NCI-H1694 (cell line): ENCODE measurements around the gene KLF15.

Experiments used
- DNase-seq: peaks from one replicate; lab custom pipeline; 2025; lab: John Stamatoyannopoulos, UW

Gene KLF15

DNA sequence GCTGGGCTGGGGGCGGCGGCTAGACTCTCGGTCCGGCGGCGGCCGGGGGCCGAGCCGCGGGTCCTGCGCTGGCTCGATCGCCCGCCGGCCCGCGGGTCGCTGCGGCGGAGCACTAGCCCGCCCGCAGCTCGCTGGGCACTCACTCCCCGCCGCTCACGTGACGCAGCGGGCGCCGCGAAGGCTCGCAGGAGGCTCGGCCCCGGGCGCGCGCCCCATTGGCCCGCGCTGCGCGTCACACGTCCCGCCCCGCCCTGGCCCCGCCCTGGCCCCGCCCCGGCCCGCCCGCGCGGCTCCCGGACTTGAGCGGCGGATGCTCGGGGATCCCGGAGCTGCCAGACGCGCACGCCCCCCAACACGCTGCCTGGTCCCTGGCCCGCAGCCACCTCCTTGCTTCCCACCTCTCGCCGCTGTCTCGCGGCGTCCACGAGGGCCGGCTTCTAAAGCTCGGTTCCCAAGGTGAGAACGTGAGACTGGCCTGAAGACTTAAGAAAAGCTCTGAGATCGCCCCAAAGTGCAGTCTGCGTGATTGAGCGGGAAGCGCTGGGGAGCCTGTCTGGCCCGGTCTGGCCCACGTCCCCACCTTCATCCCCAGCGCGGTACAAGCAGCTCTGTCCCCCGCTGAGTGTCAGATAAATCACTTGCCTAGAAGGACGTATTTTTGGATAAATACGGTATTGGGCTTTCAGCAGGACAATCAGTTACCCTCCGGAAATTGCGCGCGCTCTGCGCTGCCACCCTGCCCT, at the start of gene KLF15:
KLF15 (minus strand) TSS at position 114 of the 743 bp plus-strand sequence. CDS start 4,486 bp downstream, outside the sequence.
- DNase-seq: no peak

DNA sequence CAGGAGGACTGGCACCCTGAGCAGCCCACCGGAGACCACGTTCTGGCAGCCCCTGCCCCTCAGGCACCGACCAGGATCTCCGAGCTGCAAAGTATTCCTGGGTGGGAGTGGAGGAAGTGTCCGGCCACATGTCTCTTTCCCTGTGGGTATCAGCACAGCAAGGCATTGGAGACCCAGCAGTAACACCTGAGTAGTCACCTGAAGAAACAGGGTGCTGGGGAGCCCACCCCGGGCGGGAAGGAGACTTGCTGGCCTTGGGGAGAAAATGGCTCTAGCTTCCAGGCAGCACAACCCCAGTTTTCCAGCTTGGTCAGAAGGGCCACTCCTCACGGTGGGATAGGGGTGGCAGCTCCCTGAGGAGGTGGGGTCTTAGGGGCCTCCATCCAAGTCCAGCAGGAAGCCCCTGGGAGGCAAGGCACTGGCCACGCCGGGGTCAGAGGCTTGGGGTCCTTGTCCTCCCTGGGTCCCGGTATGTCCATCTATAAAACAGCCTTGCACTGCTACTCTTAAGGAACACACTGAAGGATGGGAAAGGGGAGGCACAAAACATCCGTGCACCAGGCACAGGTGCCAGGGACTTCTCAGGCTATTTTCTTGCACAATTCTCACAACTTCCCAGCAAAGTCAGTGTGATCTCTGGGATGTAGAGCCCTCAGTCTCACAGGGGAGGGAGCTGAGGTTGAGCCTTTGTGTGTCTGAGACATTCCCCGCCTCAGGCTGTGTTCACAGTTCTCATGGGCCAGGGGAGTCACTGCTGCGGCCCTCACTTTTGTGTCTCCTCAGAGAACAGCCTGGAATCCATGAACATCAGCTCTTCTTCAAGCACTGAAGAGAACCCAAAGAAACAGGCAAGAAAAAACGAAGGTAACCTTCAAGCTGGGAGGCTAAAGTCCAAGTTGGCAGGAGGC, 49.4 kb upstream of the KLF15 start:
- DNase-seq: no peak

DNA sequence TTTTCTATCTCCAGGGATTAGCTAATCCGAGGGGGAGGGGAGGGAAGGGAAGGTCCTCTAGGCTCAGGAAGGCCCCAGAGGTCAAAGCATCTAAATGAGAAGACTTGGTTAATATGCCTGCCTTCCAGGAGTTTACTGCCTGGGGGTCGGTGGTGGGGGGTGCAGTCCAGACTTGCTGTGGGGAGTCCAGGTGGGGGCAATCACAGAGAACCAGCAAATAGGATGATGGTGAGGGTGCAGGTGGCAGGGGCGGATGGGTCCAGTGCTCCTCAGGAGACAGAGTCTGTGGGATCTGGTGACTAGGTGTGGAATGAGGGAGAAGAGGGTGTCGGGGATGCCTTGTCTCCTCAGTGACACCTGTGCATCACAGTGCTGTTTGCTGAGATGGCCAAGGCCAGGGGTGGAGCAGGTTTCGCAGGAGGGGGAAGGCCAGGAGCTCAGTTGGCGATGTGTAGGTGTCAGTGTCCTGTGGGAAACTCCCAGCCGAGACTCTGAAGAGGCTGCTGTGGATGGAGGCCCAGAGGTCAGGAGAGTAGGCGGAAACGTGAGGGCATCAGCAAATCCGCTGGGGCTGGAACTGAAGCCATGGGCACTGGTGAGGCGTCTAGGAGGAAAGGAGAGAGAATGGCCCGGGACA, 45.6 kb upstream of the KLF15 start:
- no peak for DNase-seq

DNA sequence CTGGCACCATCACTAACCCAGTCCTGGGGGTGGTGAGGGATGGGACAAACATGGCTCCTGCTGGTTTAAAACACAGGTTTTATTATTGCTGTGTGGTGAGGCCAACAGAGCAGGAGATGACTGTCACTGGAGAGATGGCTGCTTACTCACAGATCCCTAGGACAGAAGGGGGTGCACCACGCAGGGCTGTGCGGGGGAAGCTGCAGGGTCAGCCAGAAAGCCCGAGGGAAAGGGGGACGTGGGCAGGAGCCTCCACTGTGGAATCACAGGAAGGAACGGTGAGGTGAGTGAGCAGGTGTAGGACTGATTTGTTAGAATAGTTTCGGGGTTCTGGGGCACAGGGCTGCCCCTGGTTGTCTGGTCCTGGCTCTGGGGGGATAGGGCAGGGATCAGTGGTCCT, 45.0 kb upstream of the KLF15 start:
- DNase-seq: no peak

DNA sequence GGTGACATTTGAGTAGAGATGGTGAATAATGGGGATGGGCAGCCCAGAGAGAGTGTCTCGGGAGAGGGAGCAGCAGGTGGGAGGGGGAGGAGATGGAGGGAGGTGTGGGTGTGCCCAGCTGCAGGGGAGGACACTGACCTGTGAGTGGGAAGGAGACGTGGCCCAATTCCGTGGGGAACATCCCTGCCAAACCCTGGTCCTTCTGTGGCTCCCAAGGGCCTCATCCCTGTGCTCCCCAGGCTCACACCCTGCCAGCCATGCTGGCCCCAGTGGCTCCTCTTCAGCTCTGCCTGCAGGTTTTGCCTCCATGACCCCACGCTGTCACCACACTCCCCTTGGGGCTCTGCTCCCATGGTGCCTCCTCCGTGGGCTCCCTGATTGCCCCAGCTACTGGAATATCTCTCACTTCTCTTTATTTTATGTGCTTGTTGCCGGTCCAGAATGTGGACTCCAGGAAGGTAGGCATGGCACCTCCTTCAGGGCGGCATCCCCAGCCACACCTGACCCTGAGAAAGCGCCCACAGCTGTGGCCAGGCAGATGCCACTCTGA, 44.5 kb upstream of the KLF15 start:
- no peak for DNase-seq

DNA sequence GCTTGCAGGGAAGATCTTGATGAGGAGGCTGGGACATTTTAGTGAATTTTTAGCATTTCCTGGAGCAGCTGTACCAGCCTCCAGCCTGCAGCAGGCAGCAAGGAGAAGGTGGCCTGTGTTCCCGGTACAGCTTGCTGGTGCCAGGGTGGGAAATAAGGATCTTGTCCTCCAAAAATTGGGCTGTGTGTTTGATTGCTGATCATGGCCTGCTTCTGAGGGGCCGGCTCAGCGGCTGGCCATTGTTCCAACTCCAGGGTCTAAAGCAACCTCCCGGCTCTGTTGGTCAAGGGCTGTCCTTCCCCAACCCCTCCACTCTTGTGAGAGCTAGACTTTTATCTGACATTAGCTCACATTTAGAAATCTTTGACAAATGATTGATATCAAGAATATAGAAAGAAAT, 42.5 kb upstream of the KLF15 start:
- no peak for DNase-seq

DNA sequence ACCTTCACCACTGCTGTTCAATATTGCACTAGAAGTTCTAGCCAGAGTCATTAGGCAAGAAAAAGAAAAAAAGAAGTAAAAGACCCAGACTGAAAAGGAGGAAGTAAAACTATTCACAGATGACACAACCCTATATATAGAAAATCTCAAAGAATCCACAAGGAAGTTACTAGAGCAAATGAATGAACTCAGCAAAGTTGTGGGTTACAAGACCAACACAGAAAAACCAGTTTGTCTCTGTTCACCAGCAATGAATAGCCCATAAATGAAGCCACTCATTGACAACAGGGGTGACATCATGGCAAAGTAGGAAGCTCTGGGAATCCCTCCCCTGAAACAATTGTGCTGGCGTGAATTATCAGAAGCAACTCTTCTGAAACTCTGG, 42.1 kb upstream of the KLF15 start:
- no peak for DNase-seq

DNA sequence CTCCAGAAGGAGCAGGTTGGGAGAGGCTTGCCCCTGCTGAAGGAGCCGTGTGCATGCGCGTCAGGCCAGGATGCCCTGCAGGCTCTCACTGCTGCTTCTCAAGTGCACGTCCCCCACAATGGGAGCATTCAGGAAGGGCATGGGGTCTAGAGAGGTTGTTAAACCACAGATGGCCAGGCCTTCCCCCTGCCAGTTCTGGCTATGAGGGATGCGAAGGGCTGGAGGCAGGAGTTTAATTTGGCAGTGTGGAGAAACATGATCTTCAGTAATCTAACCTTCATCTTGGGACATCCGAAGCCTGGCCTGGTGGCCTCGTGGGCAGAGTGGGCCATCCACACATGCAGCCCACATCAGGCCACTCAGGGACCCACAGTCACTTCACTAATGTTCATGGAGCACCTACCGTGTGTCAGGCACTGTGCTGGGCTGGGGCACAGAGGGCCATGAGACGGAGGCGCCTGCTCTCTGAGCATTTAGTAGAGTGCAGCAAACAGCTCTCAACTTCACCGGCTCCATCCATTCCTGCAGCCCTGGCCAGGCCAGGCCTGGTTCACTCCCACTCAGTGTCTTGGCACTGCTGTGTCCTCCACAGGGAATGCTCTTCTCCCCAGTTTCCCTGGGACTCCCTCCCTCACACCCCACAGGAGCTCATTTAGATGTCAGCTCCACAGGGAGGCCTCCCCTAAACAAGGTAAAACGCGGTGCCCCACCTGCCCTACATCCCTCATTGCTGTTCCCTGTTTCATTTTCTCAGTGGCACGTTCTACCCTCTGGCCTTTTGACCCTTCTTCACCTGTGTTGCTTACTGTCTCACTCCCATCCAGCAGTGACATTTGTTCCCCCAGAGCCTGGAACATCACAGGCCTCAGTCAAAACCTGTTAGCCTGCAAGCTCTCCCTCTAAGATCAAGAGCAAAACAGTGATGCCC, 41.5 kb upstream of the KLF15 start:
- no peak for DNase-seq

DNA sequence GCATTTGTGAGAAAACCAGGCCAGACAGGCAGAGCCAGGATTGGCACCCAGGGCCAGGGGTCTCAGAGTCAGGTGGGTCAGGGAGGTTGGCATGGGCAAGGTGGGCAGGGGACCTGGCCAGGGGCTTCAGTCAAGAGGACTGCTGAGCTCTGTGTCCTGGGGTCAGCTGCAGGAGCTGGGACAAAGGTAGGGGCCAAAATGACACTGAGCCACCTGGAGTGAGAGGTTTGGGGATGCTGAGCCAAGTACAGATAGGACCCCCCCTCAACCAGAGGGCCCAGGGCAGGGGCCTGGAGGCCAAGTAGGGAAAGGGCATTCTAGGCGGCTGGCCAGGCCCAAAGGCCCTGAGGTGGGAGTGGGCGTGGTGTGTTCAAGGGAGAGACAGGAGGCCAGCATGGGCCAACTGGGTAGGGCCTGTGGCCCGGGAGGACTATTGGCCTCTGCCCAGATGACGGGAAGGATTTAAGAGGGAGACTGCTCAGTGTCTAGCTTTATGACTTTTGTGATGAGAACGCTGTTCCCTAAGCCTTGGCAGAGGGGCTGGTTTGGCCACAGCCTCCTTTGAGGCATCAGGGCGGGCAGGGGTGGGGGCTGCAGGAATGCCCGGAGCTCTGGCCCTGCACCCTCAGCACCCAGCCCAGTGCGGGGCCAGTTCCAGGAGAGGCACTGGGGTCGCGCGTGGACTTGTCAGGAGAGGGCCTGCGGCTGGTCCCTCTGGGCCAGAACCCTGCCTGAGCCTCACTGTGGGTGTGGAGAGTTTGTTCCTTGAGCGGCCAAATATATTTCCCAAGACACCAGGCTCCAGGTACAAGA, 40.6 kb upstream of the KLF15 start:
- DNase-seq: no peak

DNA sequence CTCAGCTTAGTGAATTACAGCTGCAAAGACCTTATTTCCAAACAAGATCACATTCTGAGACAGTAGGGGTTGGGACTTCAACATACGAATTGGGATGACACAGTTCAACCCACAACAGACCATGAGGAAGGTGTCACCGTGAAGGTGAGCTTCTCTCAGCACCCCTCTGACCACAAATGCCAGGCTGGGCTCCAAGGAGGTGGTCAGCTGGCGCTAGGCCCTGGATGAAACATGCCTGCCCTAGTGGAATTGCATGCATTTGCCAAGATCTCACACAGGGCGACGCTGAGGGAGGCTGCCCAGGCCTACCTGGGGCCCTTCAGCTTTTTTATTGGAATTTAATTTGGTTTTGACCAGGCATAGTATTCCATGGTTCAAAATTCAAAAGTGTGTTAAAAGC, 39.3 kb upstream of the KLF15 start:
- DNase-seq: no peak

DNA sequence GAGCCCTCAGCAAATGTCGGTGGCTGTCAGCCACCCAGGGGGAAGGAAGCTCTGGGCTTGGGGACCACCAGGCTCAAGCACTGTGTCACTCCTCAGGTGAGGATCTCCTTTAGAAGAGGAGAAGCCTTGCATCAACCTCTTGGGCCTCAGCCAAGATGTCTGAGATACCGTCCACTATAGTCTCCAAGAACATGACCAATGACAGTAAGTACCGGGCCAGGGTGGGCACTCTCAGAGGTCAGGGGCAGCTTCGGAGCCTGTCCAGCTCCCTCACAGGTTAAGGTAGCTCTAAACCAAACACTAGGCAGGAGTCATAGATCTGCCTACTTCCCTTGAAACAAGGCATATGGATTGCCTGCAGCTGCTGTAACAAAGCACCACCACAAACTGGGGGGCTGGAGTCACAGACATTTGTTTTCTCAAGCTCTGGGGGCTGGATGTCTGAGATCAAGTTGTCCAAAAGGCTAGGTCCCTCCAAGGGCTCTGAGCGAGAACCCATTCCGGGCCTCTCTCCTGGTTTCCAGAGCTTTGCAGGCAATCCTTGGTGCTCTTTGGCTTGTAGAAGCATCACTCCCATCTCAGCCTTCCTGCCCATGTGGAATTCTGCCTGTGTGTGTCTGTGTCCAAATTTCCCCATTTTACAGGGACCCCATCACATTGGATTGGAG, 38.8 kb upstream of the KLF15 start:
- no peak for DNase-seq

DNA sequence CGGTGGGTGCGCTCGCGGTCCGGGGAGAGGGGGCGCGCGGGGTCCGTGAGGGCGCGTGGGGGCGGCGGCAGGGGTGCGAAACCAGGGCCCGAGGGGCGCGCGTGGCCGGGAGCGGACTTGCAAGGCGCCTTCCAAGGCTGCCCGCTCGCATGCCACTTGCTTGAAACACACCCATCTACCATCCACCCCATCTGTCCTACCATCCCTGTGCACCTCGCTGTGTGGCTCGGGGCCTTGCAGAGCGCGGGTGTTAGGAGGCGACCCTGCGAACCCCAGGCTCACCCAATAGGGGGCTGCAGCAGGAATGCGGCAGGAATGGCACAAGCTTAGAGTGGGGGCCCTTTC, 37.7 kb upstream of the KLF15 start:
- DNase-seq: no peak

DNA sequence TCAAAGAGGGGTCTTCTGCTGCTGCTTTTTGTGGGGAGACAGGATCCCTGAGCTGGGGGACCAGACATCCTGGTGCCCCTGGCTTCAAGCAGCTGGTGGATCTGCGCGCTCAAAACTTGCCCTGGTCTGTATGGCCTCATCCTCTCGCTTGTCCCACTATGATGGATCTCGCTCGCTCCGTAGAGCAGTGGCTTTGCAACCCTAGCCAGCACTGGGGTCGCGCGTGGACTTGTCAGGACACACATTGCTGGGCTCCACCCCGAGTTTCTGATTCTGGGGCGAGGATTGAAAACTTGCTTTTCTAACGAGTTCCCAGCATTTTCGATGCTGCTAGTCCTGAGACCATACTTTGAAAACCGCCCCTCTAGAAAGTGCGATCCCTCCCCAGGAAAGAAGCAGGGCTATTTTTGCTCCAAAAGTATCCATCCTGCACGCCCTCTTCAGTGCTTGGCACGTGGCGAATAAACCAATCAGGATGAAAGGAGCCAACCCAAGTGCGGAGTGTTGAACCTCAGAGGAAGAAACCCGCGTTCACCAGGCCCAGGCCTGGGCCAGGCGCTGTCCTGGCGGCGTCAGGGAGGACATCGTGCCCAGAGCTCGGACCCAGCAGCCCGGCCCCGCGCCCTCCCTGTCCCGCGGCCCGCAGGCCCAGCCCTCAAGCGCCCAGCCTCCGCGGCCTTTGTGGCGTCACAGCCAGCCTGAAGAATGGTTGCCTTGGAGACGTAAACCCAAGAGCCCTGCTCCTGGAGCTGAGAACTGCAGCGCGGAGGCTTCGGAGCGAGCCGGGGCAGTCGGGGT, 37.2 kb upstream of the KLF15 start, which contains the start of gene CFAP100:
CFAP100 (plus strand) TSS at position 731 of the 798 bp plus-strand sequence. CDS start 1,092 bp downstream, outside the sequence.
- no peak for DNase-seq

DNA sequence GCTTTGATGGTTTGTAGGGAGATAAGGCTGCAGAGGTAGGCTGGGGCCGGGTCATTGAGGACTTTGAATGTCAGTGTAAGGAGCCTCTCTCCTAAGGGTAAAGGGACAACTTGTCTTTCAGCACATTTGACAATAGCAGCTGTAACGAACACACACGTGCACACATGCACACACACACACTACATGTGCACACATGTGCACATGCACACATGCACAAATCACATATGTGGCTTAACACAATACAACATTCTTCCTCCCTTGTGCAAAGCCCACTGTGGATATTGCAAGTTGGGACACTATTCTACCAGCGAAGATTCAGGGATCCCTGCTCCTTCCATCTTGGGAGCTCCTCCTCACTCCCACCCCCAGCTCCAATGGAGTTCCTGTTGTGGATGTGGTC, 36.4 kb upstream of the KLF15 start:
- DNase-seq: no peak

DNA sequence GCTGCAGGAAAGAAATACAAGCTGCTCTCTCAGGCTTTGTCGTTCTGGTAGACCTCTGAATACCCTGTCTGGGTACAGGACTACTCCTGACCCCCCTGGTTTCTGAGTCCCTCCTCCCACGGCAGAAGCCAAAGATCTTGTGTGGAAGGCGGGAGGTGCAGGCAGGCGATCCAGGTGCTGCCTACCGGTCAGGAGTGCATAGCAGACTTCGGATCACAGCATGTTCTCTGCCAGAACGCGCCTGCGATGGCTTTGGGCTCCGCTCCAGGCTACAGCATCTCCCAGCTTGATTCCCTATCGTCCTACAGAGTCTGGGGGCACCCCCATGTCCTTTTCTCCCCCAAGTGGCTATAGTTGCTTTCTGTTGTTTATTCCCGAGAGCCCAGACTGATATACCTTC, 35.0 kb upstream of the KLF15 start:
- DNase-seq: no peak

DNA sequence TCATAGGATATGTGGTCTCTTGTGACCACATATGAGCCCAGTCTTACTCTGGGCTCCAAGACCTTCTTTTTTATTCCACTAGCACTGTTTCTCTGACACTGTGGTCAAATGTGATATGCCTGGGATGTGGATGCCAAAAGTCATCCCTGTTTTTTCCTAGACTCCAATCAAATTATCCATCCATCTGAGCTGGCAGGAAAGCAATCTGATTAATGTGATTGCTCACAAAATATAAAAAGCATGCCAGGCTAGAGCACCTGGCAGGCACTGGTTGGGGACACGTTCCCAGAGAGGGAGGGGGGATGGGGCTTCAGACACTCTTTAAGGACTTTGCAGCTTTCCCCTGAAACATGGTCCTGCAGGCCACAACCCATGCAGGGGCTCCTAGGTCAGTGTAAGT, 34.4 kb upstream of the KLF15 start:
- DNase-seq: no peak

DNA sequence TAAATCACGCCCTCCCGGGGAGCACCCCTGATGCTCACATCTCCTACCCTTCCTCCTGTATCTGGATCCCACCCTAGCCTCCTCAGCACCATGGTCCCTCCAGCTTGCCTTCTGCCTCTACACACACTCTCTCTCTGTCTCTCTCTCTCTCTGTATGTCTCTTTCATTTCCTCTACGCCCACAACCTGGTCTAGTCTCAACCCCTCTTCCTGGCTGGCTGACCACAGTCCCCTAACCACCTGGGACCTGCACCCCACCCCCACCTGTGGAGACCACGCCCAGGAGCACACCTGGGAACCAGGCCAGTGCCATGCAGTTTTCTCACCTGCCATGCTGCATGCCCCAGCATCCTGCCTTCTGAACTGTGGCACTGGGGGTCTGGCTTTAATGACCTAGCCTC, 33.5 kb upstream of the KLF15 start:
- DNase-seq: no peak

DNA sequence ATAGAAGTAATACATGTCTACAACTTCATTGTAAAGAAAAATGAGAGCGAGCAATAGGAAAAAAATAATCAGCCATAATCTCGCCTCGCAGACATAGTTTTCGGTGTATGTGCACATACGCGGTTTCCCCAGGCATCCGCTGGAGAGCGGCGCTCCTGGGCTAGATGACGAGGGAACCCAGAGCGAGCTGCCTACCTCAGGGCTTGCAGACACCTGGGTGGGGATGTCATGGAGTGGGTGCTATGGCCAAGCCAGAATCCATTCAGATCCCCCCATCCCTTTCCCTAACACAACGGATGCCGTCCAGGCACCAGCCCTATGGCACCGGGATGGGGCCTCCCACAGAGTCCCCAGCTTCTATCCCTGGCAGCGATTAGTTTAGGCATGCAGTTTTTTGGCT, 33.0 kb upstream of the KLF15 start:
- no peak for DNase-seq

DNA sequence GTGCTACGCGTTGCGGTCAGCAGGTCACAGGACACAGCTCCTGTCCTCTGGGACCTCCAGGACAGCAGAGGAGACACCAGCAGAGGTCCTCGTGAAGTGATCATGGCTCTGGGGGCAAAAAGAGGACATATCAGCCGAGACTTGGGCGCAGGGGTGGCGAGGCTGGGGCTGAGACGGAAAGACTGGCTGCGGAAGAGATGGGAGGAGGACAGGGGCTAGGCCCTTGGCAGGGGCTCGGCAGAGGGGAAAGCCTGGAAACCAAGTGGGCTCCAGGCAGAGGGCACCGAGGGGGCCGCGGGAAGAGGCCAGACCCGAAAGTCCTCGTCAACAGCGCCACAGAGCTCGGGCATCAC, 32.6 kb upstream of the KLF15 start:
- DNase-seq: no peak
